Endothelial cell of umbilical vein (primary cell): ENCODE measurements around the gene MLF2.

Experiments used
- CTCF ChIP-seq, 2 donors: IDR thresholded peaks; 1 replicate in 1 of 2; 2 replicates in 1 of 2; pipeline ENCODE4 v1.5.1; 2011; ENCODE audit warnings: low read length in 2 of 2, mild to moderate bottlenecking in 2 of 2, moderate library complexity in 2 of 2, control low read depth in 1 of 2, inconsistent platforms in 1 of 2, low read depth in 1 of 2; ENCODE audit not compliant: insufficient read depth in 1 of 2; ENCODE audit errors: extremely low read depth in 1 of 2
- FOS ChIP-seq: IDR thresholded peaks from 2 replicates; pipeline ENCODE4 v1.6.1; 2011; ENCODE audit warnings: mild to moderate bottlenecking, low read length, moderate library complexity, borderline replicate concordance; ENCODE audit not compliant: insufficient read depth
- JUN ChIP-seq: IDR thresholded peaks from 2 replicates; pipeline ENCODE4 v1.6.1; 2011; ENCODE audit warnings: borderline replicate concordance, low read depth; ENCODE audit not compliant: insufficient read length, insufficient read depth
- MYC ChIP-seq: IDR thresholded peaks from one replicate; pipeline ENCODE4 v1.6.1; 2011; ENCODE audit warnings: mild to moderate bottlenecking, low read depth, low read length
- POLR2A ChIP-seq: IDR thresholded peaks from 2 replicates; pipeline ENCODE4 v1.6.1; 2012; ENCODE audit warnings: low read depth, mild to moderate bottlenecking, control low read depth, low read length
- POLR2AphosphoS5 ChIP-seq: IDR thresholded peaks from 2 replicates; pipeline ENCODE4 v1.6.1; 2012; ENCODE audit warnings: low read depth, mild to moderate bottlenecking, control low read depth, low read length, moderate library complexity; ENCODE audit not compliant: insufficient read depth

- TF ChIP-seq POLR2A (peak; percentile 22), CTCF (IDR thresholded peaks at IDR 0.05; ENCODE audit: extremely low read depth in 1 of 2, insufficient read depth in 1 of 2, low read depth in 1 of 2, low read length in 2 of 2) (peak; percentile 93 to 95), JUN (no peak), MYC (no peak), POLR2AphosphoS5 (peak; percentile 65), FOS (no peak)
These were observed 25.9 kb upstream of the MLF2 start for GRCh38 chr12:6778574-6779550.
